MM.1S (cell line): Measurements from ENCODE around the gene CMIP.

Experiments
- EZH2 ChIP-seq: fragments of 300-600 bp; sonication (generic); optimal IDR thresholded peaks from 2 replicates; pipeline ENCODE3; 2017; ENCODE audit warnings: low read depth, mild to moderate bottlenecking, antibody characterized with exemption, low read length, mixed read lengths
- EZH2phosphoT487 ChIP-seq: fragments of 300-600 bp; sonication (generic); IDR thresholded peaks from 2 replicates; pipeline ENCODE4 v1.6.1; 2018; ENCODE audit warnings: antibody characterized with exemption, low read length
- TF ChIP-seq, protein P1 (sequence below): fragments of 300-600 bp; sonication (generic); IDR thresholded peaks from 2 replicates; pipeline ENCODE4 v1.5.1; 2016; ENCODE audit warnings: antibody characterized with exemption, low read length, mixed read lengths

DNA sequence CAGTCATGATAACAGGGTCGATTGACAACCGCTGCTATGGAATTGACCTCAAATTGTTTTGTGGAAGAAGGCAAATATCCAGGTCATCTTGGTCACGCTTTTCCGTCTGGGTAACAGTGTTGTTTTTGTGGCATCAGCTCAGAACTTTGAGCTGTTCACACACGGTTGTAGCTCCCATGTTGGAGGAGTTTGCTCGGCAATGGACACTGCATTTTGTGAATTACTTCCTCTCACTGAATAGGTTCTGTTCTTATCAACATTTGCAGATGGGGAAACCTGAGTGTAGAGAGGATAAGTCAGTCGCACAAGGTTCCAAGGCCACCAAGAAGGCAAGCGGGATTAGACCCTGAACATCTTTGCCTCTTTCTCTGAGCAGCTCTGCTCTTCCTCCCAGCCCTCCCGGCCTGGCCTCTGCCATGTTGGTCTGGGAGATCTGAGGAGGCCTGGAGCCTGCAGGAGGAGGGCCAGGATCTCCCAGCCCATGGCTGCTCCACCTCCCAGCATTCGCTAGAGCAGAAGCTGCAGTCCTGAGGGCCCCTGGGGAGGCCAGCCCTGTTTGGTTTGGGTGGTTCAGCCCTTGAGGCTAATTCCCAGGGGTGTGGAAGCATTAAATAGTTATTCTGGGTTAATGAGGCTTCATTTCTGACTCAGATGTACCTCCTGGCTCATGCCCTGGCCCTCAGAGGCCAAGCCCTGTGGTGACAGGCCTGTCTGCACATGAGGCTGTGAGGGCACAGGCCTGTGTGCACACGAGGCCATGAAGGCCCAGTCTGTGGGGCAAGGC is 180.3 kb downstream of the CMIP start:
- TF ChIP-seq, protein P1, sequence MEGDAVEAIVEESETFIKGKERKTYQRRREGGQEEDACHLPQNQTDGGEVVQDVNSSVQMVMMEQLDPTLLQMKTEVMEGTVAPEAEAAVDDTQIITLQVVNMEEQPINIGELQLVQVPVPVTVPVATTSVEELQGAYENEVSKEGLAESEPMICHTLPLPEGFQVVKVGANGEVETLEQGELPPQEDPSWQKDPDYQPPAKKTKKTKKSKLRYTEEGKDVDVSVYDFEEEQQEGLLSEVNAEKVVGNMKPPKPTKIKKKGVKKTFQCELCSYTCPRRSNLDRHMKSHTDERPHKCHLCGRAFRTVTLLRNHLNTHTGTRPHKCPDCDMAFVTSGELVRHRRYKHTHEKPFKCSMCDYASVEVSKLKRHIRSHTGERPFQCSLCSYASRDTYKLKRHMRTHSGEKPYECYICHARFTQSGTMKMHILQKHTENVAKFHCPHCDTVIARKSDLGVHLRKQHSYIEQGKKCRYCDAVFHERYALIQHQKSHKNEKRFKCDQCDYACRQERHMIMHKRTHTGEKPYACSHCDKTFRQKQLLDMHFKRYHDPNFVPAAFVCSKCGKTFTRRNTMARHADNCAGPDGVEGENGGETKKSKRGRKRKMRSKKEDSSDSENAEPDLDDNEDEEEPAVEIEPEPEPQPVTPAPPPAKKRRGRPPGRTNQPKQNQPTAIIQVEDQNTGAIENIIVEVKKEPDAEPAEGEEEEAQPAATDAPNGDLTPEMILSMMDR, result no peak
- TF ChIP-seq EZH2 (no peak), EZH2phosphoT487 (no peak)
